Trophoblast cell (in vitro differentiated cells and primary cell): ENCODE results near the gene SEPTIN14.
A peak's percentile ranks its signal among the peaks of the same experiment; 100 is the strongest.
"Not testable (repeated sequence)": the region's sequence is repeated elsewhere in the genome, so short reads cannot be mapped to it uniquely, and the experiment has no call there.

Experiments used
- DNase-seq, 2 donors: peaks; one replicate each; pipeline ENCODE4 v3.0.0-alpha.2; 2016
- H2AFZ ChIP-seq: 2 replicates; pipeline ENCODE4 v1.6.1; 2013; ENCODE audit warnings: low read length, moderate library complexity, mild to moderate bottlenecking; ENCODE audit not compliant: insufficient read depth, poor library complexity
- H2AK5ac ChIP-seq: 2 replicates; pipeline ENCODE4 v1.6.1; 2013; ENCODE audit warnings: mild to moderate bottlenecking, low read length
- H2BK120ac ChIP-seq: 2 replicates; pipeline ENCODE4 v1.6.1; 2013; ENCODE audit warnings: low read length, mild to moderate bottlenecking, moderate library complexity; ENCODE audit not compliant: insufficient read depth, poor library complexity
- H2BK12ac ChIP-seq: 2 replicates; pipeline ENCODE4 v1.6.1; 2013; ENCODE audit warnings: mild to moderate bottlenecking, low read length, moderate library complexity
- H2BK5ac ChIP-seq: 2 replicates; pipeline ENCODE4 v1.6.1; 2013; ENCODE audit warnings: low read length, low read depth, moderate library complexity, mild to moderate bottlenecking; ENCODE audit not compliant: poor library complexity
- H3K14ac ChIP-seq: 2 replicates; pipeline ENCODE4 v1.6.1; 2013; ENCODE audit warnings: mild to moderate bottlenecking, low read length
- H3K18ac ChIP-seq: 2 replicates; pipeline ENCODE4 v1.6.1; 2013; ENCODE audit warnings: mild to moderate bottlenecking, low read length
- H3K23ac ChIP-seq: 2 replicates; pipeline ENCODE4 v1.6.1; 2013; ENCODE audit warnings: low read length
- H3K27ac ChIP-seq: 2 replicates; pipeline ENCODE4 v1.5.1; 2013; ENCODE audit warnings: low read depth, mild to moderate bottlenecking, inconsistent platforms, low read length, moderate library complexity
- H3K27me3 ChIP-seq: 2 replicates; pipeline ENCODE4 v1.6.1; 2013; ENCODE audit warnings: inconsistent platforms, mild to moderate bottlenecking, low read length, moderate library complexity; ENCODE audit not compliant: insufficient read depth
- H3K36me3 ChIP-seq, 2 experiments: 1 replicate in 1 of 2; 2 replicates in 1 of 2; pipeline ENCODE4 v1.6.1; 2013; ENCODE audit warnings: low read length in 2 of 2, mild to moderate bottlenecking in 2 of 2, moderate library complexity in 1 of 2; ENCODE audit not compliant: insufficient read depth in 2 of 2, control insufficient read depth in 1 of 2
- H3K4ac ChIP-seq: 2 replicates; pipeline ENCODE4 v1.6.1; 2013; ENCODE audit warnings: low read depth, mild to moderate bottlenecking, low read length, moderate library complexity
- H3K4me1 ChIP-seq, 2 experiments: 1 replicate in 1 of 2; 2 replicates in 1 of 2; pipeline ENCODE4 v1.6.1; 2013; ENCODE audit warnings: low read length in 2 of 2, mild to moderate bottlenecking in 2 of 2, moderate library complexity in 1 of 2; ENCODE audit not compliant: insufficient read depth in 2 of 2, control insufficient read depth in 1 of 2
- H3K4me2 ChIP-seq: 2 replicates; pipeline ENCODE4 v1.6.1; 2013; ENCODE audit warnings: inconsistent platforms, mild to moderate bottlenecking, low read length, moderate library complexity
- H3K4me3 ChIP-seq: 2 replicates; pipeline ENCODE4 v1.5.1; 2013; ENCODE audit warnings: mild to moderate bottlenecking, low read depth, low read length, inconsistent platforms
- H3K79me1 ChIP-seq: one replicate; pipeline ENCODE4 v1.6.1; 2013; ENCODE audit warnings: low read length
- H3K79me2 ChIP-seq: 2 replicates; pipeline ENCODE4 v1.6.1; 2013; ENCODE audit warnings: low read length, mild to moderate bottlenecking; ENCODE audit not compliant: control insufficient read depth, insufficient read depth, poor library complexity
- H3K9ac ChIP-seq: 2 replicates; pipeline ENCODE4 v1.6.1; 2013; ENCODE audit warnings: mild to moderate bottlenecking, low read length
- H3K9me3 ChIP-seq: 2 replicates; pipeline ENCODE4 v1.6.1; 2013; ENCODE audit warnings: low read depth, mild to moderate bottlenecking, control low read depth, inconsistent platforms, low read length; ENCODE audit not compliant: insufficient read depth
- H4K12ac ChIP-seq: 2 replicates; pipeline ENCODE4 v1.6.1; 2013; ENCODE audit warnings: low read depth, mild to moderate bottlenecking, low read length, moderate library complexity
- H4K8ac ChIP-seq: 2 replicates; pipeline ENCODE4 v1.6.1; 2013; ENCODE audit warnings: low read depth, mild to moderate bottlenecking, low read length, moderate library complexity
- H4K91ac ChIP-seq: one replicate; pipeline ENCODE4 v1.6.1; 2013; ENCODE audit warnings: low read depth, mild to moderate bottlenecking, low read length, moderate library complexity
- WGBS: extraction: QIAGEN DNeasy Blood & Tissue Kit; methylation state at CpG from one replicate; pipeline ENCODE4 v1.1.7; 2013; ENCODE audit warnings: missing lambda C conversion rate; ENCODE audit not compliant: insufficient read length, insufficient coverage; ENCODE audit errors: extremely low coverage; 5-methylcytosine and 5-hydroxymethylcytosine counted together

The SEPTIN14 gene

DNA sequence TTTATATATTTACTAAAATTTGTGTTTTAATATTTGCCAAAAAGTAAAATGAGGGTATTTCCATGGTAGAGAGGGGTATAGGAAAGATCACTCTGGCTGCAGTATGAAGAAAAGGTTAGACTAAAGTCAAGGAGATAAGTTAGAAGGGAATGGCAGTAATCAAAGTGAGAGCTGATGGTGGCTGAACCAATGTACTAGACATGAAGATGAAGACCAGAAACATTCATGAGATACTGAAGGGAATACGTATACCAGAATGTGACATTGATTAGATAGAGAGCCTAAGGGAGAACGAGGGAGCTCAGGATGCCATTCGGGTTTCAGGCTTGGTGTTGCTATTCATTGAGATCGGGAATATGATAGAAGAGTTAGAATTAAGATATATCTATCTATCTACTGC, 32.5 kb upstream of the SEPTIN14 start:
- H2BK5ac ChIP-seq: no peak overlapping the region
- no peaks in the 10 kb centered on the region for H3K79me1 ChIP-seq
- no peak overlapping the region for H2BK12ac ChIP-seq
- no peak for DNase-seq
- H3K4me2 ChIP-seq: no peak overlapping the region
- H3K4me1 ChIP-seq: no peaks in the 10 kb centered on the region
- no peak overlapping the region for H4K12ac ChIP-seq
- no peak overlapping the region for H3K18ac ChIP-seq
- no peak overlapping the region for H3K14ac ChIP-seq
- H2BK120ac ChIP-seq: no peak overlapping the region
- H3K9ac ChIP-seq: no peak overlapping the region
- no peak overlapping the region for H4K91ac ChIP-seq
- H2AK5ac ChIP-seq: no peak overlapping the region
- H3K79me2 ChIP-seq: no peaks in the 10 kb centered on the region
- H3K4ac ChIP-seq: no peak overlapping the region
- no peak overlapping the region for H2AFZ ChIP-seq
- H4K8ac ChIP-seq: no peak overlapping the region
- no peaks in the 10 kb centered on the region for H3K9me3 ChIP-seq
- no CpG with 5 or more reads among the region's 4 CpGs for WGBS
- H3K27me3 ChIP-seq: no peaks in the 10 kb centered on the region
- H3K23ac ChIP-seq: no peak overlapping the region
- no peak overlapping the region for H3K27ac ChIP-seq
- no peak overlapping the region for H3K4me3 ChIP-seq
- no peaks in the 10 kb centered on the region for H3K36me3 ChIP-seq

GRCh38 chr7:55893940-55894339, 31.4 kb upstream of the SEPTIN14 start:
- Histone ChIP-seq H3K4me1 (no peaks in the 10 kb centered on the region), H3K36me3 (no peaks in the 10 kb centered on the region), H3K79me1 (no peaks in the 10 kb centered on the region), H3K27ac (no peak overlapping the region), H3K23ac (no peak overlapping the region), H2BK12ac (no peak overlapping the region), H4K8ac (no peak overlapping the region), H3K27me3 (no peaks in the 10 kb centered on the region), H2AK5ac (no peak overlapping the region), H3K14ac (no peak overlapping the region), H3K4ac (no peak overlapping the region), H3K18ac (no peak overlapping the region), H3K4me3 (no peak overlapping the region), H4K12ac (no peak overlapping the region), H3K4me2 (no peak overlapping the region), H3K79me2 (no peaks in the 10 kb centered on the region), H2AFZ (no peak overlapping the region), H2BK5ac (no peak overlapping the region), H4K91ac (no peak overlapping the region), H3K9me3 (no peaks in the 10 kb centered on the region), H3K9ac (no peak overlapping the region), H2BK120ac (no peak overlapping the region)
- DNase-seq: no peak

DNA sequence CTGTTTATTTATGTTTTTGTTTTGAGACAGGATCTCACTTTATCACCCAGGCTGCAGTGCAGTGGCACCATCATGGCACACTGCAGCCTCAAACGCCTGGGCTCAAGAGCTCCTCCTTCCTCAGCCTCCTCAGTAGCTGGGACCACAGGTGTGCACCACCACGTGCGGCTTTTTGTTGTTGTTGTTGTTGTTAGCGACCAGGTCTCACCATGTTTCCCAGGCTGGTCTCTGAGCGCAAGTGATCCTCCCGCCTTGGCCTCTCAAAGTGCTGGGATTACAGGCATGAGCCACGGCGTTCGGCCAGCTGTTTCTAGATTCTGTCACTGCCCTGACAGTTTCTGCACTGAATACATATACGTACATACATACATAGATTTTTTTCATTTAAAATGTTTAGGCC, 25.8 kb upstream of the SEPTIN14 start:
- H3K4ac ChIP-seq, H2BK5ac ChIP-seq, H3K79me1 ChIP-seq, H3K36me3 ChIP-seq, H3K18ac ChIP-seq, H3K9me3 ChIP-seq, H3K23ac ChIP-seq, H4K8ac ChIP-seq, H3K4me3 ChIP-seq, H3K9ac ChIP-seq, H2AK5ac ChIP-seq, H3K14ac ChIP-seq, H3K79me2 ChIP-seq, H3K4me1 ChIP-seq, H3K27me3 ChIP-seq, H4K91ac ChIP-seq, H2BK12ac ChIP-seq, H2BK120ac ChIP-seq, H2AFZ ChIP-seq, H3K27ac ChIP-seq: not testable (repeated sequence)
- DNase-seq: peak; percentile 61 to 80
- Histone ChIP-seq H4K12ac (peak overlapping the region; percentile 14), H3K4me2 (peak overlapping the region; percentile 53)
- no CpG with 5 or more reads among the region's 10 CpGs for WGBS

- Histone ChIP-seq H3K4me3 (peak overlapping the region; percentile 61), H3K36me3 (no peaks in the 10 kb centered on the region), H3K23ac (no peak overlapping the region), H2BK12ac (no peak overlapping the region), H3K4me1 (no peaks in the 10 kb centered on the region), H3K27me3 (no peaks in the 10 kb centered on the region), H3K79me1 (peaks cover 6% of the 10 kb centered on the region), H3K4me2 (peak overlapping the region; percentile 53), H3K18ac (no peak overlapping the region), H2AFZ (peak overlapping the region; percentile 61), H3K14ac (no peak overlapping the region), H2AK5ac (no peak overlapping the region), H3K79me2 (peaks cover 4% of the 10 kb centered on the region), H2BK5ac (peak overlapping the region; percentile 45), H4K91ac (no peak overlapping the region), H3K27ac (peak overlapping the region; percentile 64), H3K4ac (no peak overlapping the region), H3K9ac (no peak overlapping the region), H2BK120ac (no peak overlapping the region), H4K12ac (no peak overlapping the region), H3K9me3 (no peaks in the 10 kb centered on the region), H4K8ac (peak overlapping the region; percentile 43)
- DNase-seq: peak in 1 of 2 donors; percentile 43
- WGBS: no CpG with 5 or more reads among the region's 38 CpGs
Measured at GRCh38 chr7:55887821-55888247, 25.3 kb upstream of the SEPTIN14 start.
